HG02885 (cell line): Measurements from ENCODE around the gene GSTK1.
"Not testable (repeated sequence)": the region's sequence is repeated elsewhere in the genome, so short reads cannot be mapped to it uniquely, and the experiment has no call there.

Experiments used
- ATAC-seq: cut with Tn5 transposase; IDR thresholded peaks from one replicate; pipeline ENCODE4 v1.9.1; 2021; ENCODE audit warnings: mild to moderate bottlenecking; ENCODE audit not compliant: unreplicated experiment, poor library complexity

Gene GSTK1

DNA sequence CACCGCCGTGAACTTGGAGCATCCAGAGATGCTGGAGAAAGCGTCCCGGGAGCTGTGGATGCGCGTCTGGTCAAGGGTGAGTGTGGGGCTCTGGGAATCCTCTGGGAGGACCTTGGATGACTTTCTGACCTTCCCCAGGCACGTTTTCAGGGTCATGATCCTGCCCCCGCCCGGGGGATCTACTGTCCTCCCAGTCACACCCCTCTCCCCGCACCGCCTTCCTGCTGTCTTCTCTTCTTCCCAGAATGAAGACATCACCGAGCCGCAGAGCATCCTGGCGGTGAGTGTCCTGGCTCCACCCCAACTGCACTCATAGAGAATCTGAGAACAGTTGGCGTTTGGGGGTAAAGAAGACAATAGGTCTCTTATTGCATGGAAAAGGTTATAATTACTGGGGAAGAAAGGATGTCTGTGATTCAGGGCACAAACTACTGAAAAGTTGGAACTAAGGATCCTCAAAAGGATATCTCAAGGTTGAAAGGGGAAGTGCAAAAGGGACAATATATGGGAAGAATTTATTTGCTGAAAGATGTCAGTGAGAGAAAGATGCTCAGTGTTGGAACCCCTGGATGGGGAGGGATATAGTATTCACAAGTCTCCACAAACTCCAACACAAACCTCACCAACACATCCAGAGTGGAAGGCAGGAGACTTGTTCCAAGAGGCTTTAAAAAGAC is 1.9 kb downstream of the GSTK1 start:
- ATAC-seq, result no peak

DNA sequence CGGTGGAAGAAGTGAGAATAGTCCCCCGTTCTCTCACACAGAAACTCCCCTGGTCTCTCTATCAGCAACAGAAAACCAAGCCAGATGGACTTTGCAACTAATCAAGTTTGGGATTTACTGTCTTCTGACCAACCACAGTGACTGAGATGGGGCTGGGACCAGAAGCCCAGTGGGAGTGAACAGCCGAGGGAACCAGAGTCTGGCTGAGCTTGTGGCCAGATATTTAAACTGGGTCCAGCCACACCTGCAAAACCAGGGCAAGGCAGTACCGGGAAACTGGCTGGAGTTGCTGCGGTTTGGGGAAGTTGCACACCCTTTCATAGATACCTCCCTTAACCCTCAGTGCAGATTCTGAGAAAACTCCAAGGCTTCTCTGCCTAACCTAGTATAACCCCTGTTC is 6.0 kb downstream of the GSTK1 start:
- no peak for ATAC-seq

DNA sequence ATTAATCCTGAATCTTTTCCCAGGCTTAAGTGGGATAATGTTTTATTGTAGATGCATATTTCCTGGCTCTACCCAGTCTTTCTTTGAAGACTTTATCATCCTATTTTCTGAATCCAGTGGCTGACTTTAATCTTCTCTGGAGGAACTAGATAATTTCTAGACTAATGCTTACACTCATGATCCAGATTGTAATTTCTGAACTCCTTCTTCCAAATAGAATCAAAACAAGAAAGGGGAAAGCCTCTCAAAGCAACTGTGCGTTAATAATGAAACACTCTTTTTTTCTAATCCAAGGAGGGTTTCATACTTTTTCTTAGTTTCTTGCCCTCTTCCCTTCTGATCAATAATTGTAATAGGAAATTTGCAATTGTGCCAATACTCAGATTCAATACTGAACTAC is 8.0 kb downstream of the GSTK1 start:
- ATAC-seq, result no peak

DNA sequence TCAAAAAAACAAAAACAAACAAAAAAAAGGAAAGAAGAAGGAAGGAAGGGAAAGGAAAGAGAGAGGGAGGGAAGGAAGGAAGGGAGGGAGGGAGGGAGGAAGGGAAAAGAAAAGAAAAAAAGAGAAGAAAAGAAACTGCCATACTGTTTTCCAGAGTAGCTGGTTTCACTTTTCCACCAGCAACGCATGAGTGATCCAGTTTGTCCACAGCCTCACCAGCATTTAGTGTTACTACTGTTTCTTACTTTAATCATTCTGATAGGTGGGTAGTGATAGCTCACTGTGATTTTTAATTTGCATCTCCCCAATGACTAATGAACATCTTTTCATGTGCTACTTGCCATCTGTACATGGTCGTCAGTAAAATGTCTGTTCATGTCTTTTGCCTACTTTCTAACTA is 9.6 kb downstream of the GSTK1 start:
- no peak for ATAC-seq

DNA sequence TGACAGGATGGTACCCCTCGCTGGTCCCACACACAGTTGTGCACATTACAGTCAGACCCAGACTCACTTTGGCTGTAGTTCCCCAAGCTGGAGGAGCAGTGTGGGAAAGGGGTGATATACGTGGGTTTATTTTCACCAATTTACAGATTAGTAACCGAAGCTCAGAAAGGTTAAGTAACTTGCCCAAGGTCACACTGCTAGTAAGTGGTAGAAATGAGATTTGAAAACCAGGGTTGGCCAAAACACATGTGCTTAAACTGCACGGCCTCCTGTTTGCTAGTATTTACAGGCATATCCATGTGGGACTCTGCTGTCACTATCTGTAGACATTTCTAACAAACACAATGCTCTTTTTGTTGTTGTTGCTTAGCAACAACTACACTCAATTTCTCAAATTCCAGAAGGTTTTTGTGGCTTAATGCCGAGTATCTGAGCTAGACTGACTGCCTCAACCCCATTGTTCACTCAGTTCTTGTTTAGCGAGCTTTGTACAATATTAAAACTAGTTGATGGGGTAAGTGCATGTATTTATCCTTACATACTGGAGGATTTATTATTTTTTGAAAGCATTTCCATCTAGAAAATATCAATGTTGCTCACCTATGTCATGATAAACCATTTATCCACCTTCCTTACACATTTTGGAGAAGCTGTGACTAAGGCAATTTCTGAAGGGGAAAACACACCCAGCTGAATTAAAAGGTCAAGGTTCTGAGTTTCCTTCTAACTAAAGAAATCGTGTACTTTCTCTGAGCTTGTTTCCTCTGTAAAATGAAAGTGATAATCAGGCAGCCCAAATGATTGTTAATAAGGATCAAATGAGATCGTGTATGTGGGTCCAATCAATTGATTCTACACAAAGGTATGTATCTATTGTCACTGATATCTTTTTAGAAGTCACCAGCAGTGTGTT is 16.2 kb downstream of the GSTK1 start:
- ATAC-seq, result no peak

DNA sequence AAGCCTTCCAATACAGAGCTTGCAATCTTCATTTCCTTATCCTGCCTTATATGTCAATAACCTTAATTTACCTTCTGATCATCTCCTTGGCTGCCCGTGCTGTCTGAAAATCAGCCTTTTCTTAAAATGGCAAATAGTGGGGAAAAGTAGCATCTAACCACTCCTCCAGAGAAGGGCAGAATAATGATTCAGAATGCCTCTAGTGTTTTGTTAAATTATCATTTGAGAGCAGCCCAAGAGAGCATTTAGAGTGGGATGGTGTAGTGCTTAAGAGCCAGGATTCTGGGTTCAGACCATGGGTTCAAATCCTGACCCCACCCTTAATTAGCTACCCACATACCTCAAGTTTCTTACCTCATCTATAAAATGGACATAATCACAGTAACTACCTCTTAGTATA is 16.9 kb downstream of the GSTK1 start:
- ATAC-seq, result no peak

DNA sequence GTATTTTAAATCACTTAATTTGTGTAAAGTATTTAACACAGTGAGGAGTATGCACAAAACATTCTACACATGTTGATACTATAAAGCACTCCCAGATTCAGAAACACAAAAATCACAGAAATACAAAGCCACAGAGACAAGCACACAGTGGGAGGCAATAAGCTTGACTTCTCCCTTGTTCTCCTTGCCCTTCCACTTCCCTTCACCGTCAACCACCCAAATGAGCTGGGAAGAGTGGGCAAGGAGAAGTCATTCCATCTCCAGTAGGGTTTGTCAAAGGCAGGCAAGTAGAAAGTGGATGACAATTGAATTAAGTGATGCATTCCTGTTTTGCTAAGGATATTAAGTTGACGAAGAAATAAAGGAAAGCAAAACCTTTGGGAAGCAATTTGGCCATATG is 17.3 kb downstream of the GSTK1 start:
- no peak for ATAC-seq

DNA sequence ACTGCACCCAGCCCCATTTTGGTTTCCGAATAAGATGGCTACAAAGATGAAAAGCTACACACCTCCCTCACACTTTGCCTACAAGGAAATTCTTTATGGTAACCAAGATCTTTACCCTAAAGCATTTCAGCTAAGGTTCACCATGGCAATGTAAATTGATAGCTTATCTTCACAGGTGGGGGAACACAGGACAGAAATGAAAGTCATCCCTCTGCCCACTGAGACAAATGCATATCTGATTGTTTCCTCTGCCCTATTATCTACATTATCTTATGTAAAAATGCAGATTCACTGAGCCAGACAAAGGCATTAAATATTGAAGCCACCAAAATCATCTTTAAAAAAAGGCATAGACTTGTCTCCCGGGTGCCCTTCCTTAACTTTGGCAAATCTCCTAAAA is 18.3 kb downstream of the GSTK1 start:
- ATAC-seq, result no peak

DNA sequence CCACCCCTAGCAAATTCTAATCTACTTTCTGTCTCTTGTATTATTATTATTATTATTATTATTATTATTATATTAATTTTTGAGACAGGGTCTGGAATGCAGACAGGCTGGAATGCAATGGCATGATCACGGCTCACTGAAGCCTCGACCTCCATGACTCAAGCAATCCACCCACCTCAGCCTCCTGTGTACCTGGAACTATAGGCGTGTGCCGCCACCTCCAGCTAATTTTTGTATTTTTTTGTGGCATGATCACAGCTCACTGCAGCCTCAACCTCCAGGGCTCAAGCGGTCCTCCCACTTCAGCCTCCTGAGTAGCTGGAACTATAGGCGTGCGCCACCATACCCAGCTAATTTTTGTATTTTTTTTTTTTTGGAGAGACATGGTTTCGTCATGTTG is 18.9 kb downstream of the GSTK1 start:
- no peak for ATAC-seq

DNA sequence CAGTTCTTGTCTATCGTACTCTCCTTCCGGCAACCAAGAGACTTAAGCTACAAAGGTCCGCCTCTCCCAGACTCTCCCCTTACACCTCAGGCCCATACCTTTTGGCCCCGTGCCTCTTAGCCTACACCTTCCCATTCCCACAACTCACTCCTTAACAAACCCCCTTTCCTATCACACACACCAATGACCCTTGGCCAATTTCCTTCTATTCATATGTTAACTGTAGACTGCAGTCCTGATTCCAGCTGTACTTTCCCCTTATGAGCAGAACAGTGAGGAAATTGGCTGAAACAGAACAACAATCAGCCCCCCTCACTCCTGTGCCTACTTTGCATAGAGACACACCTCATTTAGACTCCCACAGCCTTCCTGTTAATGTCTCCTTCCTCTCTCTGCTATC is 20.1 kb downstream of the GSTK1 start:
- no peak for ATAC-seq

DNA sequence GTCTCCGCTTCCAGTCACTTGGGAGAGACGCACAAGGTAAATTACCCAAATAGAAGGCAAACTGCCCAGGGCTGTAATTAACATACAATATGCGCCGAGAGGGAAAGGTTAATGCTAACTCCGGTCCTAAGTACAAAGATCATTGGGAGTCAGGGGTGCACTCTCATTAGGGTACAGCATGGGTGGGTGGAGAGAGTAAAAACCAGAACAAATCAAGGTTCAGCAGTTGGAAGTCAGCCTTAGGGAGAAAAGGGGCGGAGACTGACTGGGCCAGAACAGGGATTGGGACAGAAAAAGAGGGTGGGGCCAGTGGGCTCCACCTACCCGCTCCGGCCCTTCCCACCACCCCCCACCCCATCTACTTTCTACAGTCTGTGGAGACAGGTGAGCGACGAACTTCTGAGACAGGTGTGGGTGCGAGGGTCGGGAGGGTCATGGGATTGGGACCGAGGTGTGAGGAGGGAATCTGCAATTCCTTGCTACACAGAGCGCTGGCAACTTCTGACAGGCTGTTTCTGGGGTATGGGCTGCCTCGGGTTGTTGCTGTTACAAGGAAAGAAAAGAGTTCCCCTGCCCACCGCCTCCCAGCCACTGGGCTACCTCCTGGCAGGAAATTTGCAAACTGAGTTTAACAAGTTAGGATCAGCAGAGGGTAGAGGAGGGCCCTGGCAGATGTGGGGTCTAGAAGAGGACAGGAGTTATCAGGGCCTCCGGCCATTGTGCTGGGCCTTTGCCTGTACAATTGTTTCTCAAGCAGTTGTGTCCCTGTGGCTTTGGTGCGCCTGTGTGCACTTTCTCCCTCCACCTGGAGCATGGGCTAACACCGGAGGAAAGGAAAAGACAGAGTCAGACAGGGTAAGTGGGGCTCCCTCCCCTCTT is 21.6 kb downstream of the GSTK1 start, which contains the start of gene TMEM139:
TMEM139 (plus strand) TSS at position 368 of the 879 bp plus-strand sequence. CDS start 1,000 bp downstream, outside the sequence.
- ATAC-seq, result no peak

DNA sequence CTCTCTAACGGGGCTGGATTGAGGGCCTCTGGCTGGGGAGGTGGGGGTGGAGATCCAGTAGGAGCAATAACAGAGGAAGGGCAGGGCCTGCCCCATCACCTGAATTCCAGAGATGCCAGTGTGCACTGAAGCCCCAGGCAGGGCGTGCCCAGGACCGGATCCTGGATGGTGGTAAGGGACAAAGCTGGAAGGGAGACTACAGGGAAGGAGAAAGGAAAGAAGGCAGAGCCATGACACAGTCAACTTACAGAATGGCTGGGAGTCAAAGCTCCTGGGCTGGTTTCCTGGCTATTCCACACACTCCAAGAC is 22.2 kb downstream of the GSTK1 start:
- no peak for ATAC-seq

DNA sequence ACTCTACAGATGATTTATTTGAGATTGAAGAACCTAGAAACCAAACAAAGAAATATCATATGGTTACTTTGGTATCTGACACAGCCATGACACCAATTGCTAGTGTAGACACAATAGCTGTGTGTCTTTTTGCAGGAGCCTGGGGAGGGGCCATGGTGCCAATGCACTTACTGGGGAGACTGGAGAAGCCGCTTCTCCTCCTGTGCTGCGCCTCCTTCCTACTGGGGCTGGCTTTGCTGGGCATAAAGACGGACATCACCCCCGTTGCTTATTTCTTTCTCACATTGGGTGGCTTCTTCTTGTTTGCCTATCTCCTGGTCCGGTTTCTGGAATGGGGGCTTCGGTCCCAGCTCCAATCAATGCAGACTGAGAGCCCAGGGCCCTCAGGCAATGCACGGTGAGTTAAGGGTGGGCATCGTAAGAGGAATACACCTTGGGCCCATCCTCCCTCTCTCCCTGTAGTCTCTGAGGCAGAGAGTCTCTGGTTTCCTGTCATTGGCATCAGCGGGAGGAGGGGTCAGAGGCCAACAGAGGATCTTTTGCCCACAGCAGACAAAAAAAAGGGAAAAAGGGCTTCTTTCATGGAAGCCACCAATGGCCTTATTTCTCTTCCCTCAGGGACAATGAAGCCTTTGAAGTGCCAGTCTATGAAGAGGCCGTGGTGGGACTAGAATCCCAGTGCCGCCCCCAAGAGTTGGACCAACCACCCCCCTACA is 22.7 kb downstream of the GSTK1 start:
- ATAC-seq, result no peak

DNA sequence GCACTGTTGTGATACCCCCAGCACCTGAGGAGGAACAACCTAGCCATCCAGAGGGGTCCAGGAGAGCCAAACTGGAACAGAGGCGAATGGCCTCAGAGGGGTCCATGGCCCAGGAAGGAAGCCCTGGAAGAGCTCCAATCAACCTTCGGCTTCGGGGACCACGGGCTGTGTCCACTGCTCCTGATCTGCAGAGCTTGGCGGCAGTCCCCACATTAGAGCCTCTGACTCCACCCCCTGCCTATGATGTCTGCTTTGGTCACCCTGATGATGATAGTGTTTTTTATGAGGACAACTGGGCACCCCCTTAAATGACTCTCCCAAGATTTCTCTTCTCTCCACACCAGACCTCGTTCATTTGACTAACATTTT is 23.3 kb downstream of the GSTK1 start:
- no peak for ATAC-seq

DNA sequence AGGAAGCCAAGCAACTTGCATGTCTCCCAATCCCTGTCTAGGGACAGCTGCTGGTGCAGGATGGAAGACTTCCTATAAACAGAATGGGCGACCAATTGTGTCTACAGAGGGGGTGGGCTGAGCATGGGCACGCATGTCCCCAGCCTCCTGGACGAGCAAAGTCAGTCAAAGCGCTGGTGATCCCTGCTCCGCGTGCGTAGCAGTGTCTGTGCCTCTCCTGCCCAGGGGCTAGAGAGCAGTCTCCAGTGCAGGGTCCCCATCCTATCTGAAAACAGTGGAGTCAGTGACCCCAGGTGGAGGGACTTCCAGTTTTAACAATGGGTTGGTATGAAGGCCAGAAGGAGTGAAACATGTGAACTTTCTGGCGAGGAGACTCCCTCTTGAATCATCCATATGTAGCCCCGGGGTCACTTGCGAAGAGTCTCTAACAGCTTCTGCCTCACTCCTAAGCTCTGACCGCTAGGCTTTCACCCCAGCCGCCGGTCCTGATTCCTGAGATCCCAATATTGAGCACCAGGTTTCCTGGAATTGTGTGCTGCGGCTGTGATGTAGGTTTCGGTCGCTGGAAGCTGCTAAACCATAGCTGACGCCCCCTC is 24.2 kb downstream of the GSTK1 start:
- no peak for ATAC-seq

DNA sequence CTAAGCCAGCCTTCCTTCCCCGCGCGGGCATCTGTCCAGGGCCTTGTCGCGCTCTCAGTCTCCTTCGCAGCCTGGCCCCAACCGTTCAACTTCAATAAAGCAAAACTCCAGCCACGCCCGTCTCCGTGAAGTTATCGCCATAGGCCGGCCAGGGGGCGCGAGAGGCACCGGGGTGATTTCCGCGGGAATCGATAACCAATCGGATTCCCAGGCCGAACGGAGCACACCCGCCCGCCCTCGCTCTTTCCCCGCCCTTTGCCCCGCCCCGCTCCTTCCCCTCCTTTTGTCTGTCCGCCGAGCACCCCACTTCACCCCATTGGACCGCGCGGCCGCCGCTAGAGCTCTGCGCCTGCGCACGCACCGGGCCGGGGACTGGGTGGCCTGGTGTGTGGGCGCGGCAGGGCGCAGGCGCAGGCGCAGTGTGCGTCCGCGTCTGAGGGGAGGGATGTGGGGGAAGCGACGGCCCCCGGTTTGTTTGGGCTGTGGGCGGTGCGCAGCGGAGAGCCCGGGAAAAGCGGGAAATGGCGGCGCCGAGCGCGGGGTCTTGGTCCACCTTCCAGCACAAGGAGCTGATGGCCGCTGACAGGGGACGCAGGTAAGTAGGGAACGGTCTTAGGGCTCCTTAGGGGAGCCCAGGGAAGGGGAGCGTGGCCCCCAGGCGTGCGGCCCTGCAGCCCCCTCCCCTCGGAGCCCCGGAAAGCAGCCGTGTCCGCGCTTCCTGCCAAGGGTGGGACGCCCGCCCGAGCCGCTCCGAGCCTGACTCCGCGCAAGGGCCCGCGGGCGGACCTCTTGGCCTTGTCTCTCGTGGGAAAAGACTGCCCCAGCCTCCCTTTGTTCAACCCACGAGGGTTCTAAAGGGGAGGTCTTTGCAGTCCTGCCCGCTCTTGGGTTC is 24.9 kb downstream of the GSTK1 start, which contains the start of gene CASP2:
CASP2 (plus strand) TSS at position 417 of the 892 bp plus-strand sequence; CDS start at position 522, 105 bp downstream.
- ATAC-seq, result peak; percentile 89

DNA sequence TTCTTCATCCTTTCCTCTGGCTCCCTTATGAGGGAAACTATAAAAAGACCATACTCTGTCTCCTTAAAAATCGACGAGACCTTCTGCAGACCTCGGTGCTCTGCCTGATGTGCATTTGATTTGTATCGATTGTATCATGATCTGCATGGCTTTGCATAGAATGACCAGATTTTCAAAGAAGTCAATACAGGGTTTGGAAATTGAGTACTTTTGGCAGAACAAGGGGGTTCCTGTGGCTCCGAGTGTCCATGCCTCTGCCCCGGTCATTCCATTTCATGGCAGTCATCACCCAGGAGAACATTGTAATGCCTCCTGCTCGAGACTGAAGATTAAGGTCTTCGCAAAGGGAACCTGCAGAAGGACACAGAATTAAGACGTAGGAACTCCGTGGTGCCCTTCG is 25.6 kb downstream of the GSTK1 start:
- no peak for ATAC-seq

DNA sequence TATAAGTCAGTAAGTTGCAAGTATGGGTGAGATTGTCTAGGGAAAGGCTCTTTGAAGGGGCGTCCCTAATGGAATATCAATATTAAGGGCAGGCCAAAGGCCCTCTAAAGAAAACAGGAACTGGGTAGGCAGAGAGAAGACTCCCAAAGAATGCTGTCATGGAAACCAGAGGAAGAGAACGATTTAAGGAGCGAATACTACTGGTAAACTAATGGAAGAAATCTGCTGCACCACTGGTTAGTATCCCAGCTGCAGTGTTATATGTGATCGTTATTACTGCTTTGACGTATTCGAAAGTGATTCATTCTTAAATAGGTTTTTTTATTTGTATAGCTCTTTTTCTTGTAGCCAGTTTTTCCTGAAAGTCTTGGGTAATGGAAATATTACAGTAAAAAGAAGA is 26.2 kb downstream of the GSTK1 start:
- ATAC-seq, result no peak

DNA sequence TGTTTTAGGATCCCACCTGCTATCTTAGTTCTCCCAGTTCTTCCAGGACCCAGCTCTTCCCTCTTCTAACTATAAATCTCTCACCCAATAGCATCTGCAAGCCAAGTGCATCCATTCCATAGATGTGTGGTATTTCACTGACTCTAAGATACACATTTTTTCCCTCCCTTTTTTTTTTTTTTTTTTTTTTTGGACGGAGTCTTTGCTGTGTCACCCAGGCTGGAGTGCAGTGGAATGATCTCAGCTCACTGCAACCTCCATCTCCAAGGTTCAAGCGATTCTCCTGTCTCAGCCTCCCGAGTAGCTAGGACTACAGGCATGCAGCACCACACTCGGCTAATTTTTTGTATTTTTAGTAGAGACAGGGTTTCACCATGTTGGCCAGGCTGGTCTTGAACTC is 26.6 kb downstream of the GSTK1 start:
- not testable (repeated sequence) for ATAC-seq
